Upper lobe of left lung (tissue), 4 donors: Measurements from ENCODE around the gene OGFRL1.

Experiments
- POLR2AphosphoS5 ChIP-seq, 2 donors: sonication (generic); formaldehyde crosslinking; IDR thresholded peaks; one replicate each; pipeline ENCODE4 v1.5.1; 2017; ENCODE audit warnings: antibody characterized with exemption in 2 of 2
- TF ChIP-seq, protein P1 (sequence below), 6 experiments: fragments of 450-650 bp in 4 of 6; fragments of 200-600 bp in 2 of 6; sonication (generic) in 2 of 6; IDR thresholded peaks; one replicate each; pipeline ENCODE4 v1.5.1; 2016 to 2019; ENCODE audit warnings: antibody characterized with exemption in 6 of 6

DNA sequence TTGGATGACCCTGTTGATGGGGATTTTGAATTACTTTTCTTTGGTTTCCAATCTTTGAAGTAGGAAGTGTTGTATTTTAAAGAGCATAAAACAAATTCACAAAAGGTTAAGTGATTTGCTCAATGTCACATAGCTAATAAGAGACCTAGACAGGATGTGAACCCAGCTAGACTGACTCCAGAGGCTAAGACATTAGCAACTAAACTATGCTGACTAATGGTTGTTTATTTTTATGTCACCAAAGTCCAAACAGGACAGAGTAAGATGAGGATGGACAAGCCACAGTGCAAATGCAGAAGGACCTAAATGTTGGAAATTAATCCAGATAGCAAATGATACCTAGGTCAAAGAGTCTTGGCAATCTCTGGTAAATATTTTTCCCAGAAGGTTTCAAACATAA lies 38.0 kb downstream of the OGFRL1 start:
- TF ChIP-seq, protein P1, sequence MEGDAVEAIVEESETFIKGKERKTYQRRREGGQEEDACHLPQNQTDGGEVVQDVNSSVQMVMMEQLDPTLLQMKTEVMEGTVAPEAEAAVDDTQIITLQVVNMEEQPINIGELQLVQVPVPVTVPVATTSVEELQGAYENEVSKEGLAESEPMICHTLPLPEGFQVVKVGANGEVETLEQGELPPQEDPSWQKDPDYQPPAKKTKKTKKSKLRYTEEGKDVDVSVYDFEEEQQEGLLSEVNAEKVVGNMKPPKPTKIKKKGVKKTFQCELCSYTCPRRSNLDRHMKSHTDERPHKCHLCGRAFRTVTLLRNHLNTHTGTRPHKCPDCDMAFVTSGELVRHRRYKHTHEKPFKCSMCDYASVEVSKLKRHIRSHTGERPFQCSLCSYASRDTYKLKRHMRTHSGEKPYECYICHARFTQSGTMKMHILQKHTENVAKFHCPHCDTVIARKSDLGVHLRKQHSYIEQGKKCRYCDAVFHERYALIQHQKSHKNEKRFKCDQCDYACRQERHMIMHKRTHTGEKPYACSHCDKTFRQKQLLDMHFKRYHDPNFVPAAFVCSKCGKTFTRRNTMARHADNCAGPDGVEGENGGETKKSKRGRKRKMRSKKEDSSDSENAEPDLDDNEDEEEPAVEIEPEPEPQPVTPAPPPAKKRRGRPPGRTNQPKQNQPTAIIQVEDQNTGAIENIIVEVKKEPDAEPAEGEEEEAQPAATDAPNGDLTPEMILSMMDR (IDR thresholded peaks at IDR 0.05), result no peak
- TF ChIP-seq POLR2AphosphoS5 (IDR thresholded peaks at IDR 0.05), result no peak
